Body of pancreas (tissue), 4 donors: Measurements from ENCODE around the gene N4BP2.

Experiments used
- POLR2A ChIP-seq, 3 donors: fragments of 450-650 bp; IDR thresholded peaks; one replicate each; pipeline ENCODE4 v1.6.1; 2016; ENCODE audit warnings: antibody characterized with exemption in 3 of 3, mild to moderate bottlenecking in 2 of 3
- TF ChIP-seq, protein P1 (sequence below), 7 experiments: fragments of 450-650 bp in 4 of 7; fragments of 200-600 bp in 3 of 7; sonication (generic) in 3 of 7; IDR thresholded peaks; one replicate each; pipeline ENCODE4 v1.5.1; 2016 to 2019; ENCODE audit warnings: antibody characterized with exemption in 7 of 7

DNA sequence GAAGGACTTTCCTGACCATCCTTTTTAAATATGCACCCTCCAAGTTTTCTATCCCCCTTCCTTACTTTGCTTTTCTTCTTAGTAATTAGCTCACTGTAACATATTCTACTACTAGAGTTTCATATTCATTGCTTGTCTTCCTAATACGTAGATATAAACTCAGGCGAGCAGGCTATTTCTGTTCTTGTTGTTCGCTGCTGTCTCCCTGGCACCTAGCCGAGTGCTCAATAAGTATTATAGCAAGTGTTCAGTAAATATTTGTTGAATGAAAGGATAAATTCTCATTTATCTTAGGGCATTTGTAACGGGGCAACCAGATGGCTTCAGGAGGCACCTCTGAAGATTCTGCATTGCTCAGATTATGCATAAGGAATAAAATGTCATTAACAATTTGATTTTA is 133.4 kb downstream of the N4BP2 start:
- TF ChIP-seq, protein P1, sequence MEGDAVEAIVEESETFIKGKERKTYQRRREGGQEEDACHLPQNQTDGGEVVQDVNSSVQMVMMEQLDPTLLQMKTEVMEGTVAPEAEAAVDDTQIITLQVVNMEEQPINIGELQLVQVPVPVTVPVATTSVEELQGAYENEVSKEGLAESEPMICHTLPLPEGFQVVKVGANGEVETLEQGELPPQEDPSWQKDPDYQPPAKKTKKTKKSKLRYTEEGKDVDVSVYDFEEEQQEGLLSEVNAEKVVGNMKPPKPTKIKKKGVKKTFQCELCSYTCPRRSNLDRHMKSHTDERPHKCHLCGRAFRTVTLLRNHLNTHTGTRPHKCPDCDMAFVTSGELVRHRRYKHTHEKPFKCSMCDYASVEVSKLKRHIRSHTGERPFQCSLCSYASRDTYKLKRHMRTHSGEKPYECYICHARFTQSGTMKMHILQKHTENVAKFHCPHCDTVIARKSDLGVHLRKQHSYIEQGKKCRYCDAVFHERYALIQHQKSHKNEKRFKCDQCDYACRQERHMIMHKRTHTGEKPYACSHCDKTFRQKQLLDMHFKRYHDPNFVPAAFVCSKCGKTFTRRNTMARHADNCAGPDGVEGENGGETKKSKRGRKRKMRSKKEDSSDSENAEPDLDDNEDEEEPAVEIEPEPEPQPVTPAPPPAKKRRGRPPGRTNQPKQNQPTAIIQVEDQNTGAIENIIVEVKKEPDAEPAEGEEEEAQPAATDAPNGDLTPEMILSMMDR (IDR thresholded peaks at IDR 0.05): no peak
- no peak for TF ChIP-seq POLR2A (IDR thresholded peaks at IDR 0.05)
